Retina (tissue), 1 donor: Measurements from ENCODE around the gene TBXT.

Source experiments
- DNase-seq: peaks from one replicate; pipeline ENCODE4 v3.0.0-alpha.2; 2016

Gene TBXT

GRCh38 chr6:166112580-166112979, 55.1 kb downstream of the TBXT start:
- DNase-seq = no peak

GRCh38 chr6:166109608-166110007, 58.0 kb downstream of the TBXT start:
- DNase-seq = no peak
